Endothelial cell of umbilical vein (primary cell): ENCODE results near the gene ERCC8. TPM values are rescaled to one million over a fixed set of nuclear protein-coding genes. Genes with fewer than 3 reads are reported as not detected.

Experiments
- BruUV-seq: library from RNA; stranded (reverse); fragments of 400-500 nt; replicated peaks from 2 replicates; lab custom pipeline; 2021; lab: Mats Ljungman, UMichigan
- CTCF ChIA-PET: fragments of 300-600, 350-600 bp; sonication (Branson Sonifier 250); formaldehyde crosslinking; loops from one replicate; lab custom pipeline; 2021; ENCODE audit warnings: antibody characterized with exemption, inconsistent platforms; lab: Charles Lee
- POLR2A ChIA-PET: fragments of 300-600, 350-600 bp; sonication (Branson Sonifier 250); formaldehyde crosslinking; loops from one replicate; lab custom pipeline; 2021; ENCODE audit warnings: antibody characterized with exemption, inconsistent platforms; lab: Charles Lee
- DNase-seq: peaks from one replicate; pipeline ENCODE4 v3.0.0-alpha.2; 2011; ENCODE audit warnings: low read depth, low spot score
- FAIRE-seq: peaks from 2 replicates; lab custom pipeline; 2011; peaks lifted over from hg19 to GRCh38; lab: Jason Lieb, UNC
- H2AFZ ChIP-seq: 2 replicates; pipeline ENCODE4 v1.6.0; 2012; ENCODE audit warnings: low read depth, low read length, control low read depth, inconsistent platforms
- H3K27ac ChIP-seq: 2 replicates; pipeline ENCODE4 v1.5.1; 2011; ENCODE audit warnings: low read depth, mild to moderate bottlenecking, control low read depth, low read length, moderate library complexity; ENCODE audit not compliant: insufficient read depth
- H3K27me3 ChIP-seq, 2 experiments: 2 replicates each; pipeline versions ENCODE4 v1.6.0 to v1.6.1; 2011; ENCODE audit warnings: low read length in 2 of 2, mixed read lengths in 1 of 2; ENCODE audit not compliant: control insufficient read depth in 2 of 2, insufficient read depth in 2 of 2
- H3K36me3 ChIP-seq, 2 experiments: 2 replicates in 1 of 2; 3 replicates in 1 of 2; pipeline ENCODE4 v1.5.1; 2011; ENCODE audit warnings: low read length in 2 of 2, mild to moderate bottlenecking in 1 of 2, moderate library complexity in 1 of 2; ENCODE audit not compliant: control insufficient read depth in 2 of 2, insufficient read depth in 2 of 2; ENCODE audit errors: extremely low read depth in 1 of 2
- H3K4me1 ChIP-seq: 3 replicates; pipeline ENCODE4 v1.5.1; 2011; ENCODE audit warnings: mild to moderate bottlenecking, low read length; ENCODE audit not compliant: control insufficient read depth, insufficient read depth; ENCODE audit errors: extremely low read depth
- H3K4me2 ChIP-seq: 2 replicates; pipeline ENCODE4 v1.6.1; 2011; ENCODE audit warnings: low read length, control low read depth, mixed read lengths; ENCODE audit not compliant: insufficient read depth
- H3K4me3 ChIP-seq, 3 experiments: fragments of 200-600 bp in 1 of 3; sonication (generic), shearing (Covaris generic) in 1 of 3; replicated peaks in 1 of 3; 2 replicates each; pipeline ENCODE4 v1.5.1; 2011 to 2016; ENCODE audit warnings: control low read depth in 3 of 3, low read length in 3 of 3, mild to moderate bottlenecking in 2 of 3, inconsistent platforms in 1 of 3, low read depth in 1 of 3, moderate library complexity in 1 of 3; ENCODE audit not compliant: insufficient read depth in 1 of 3
- H3K79me2 ChIP-seq: 2 replicates; pipeline ENCODE4 v1.6.0; 2012; ENCODE audit warnings: low read length, inconsistent platforms; ENCODE audit not compliant: control insufficient read depth, insufficient read depth
- H3K9ac ChIP-seq: replicated peaks from 2 replicates; pipeline ENCODE3; 2011; ENCODE audit warnings: low read length, control low read depth; ENCODE audit not compliant: insufficient read depth; ENCODE audit errors: extremely low read depth
- H3K9me1 ChIP-seq: replicated peaks from 3 replicates; pipeline ENCODE4 v1.6.0; 2011; ENCODE audit warnings: mild to moderate bottlenecking, low read length; ENCODE audit not compliant: control insufficient read depth, insufficient read depth; ENCODE audit errors: extremely low read depth
- H3K9me3 ChIP-seq: replicated peaks from 2 replicates; pipeline ENCODE4 v1.5.1; 2012; ENCODE audit warnings: low read length, inconsistent platforms; ENCODE audit not compliant: control insufficient read depth, insufficient read depth
- H4K20me1 ChIP-seq: replicated peaks from 2 replicates; pipeline ENCODE3; 2011; ENCODE audit warnings: mild to moderate bottlenecking, low read length; ENCODE audit not compliant: control insufficient read depth, insufficient read depth; ENCODE audit errors: extremely low read depth
- CTCF ChIP-seq, 2 donors: IDR thresholded peaks; 1 replicate in 1 of 2; 2 replicates in 1 of 2; pipeline ENCODE4 v1.5.1; 2011; ENCODE audit warnings: low read length in 2 of 2, mild to moderate bottlenecking in 2 of 2, moderate library complexity in 2 of 2, control low read depth in 1 of 2, inconsistent platforms in 1 of 2, low read depth in 1 of 2; ENCODE audit not compliant: insufficient read depth in 1 of 2; ENCODE audit errors: extremely low read depth in 1 of 2
- EZH2 ChIP-seq: IDR thresholded peaks from 2 replicates; pipeline ENCODE4 v1.6.1; 2012; ENCODE audit warnings: borderline replicate concordance, low read depth, mild to moderate bottlenecking, moderate library complexity, low read length, inconsistent platforms; ENCODE audit not compliant: severe bottlenecking
- FOS ChIP-seq: IDR thresholded peaks from 2 replicates; pipeline ENCODE4 v1.6.1; 2011; ENCODE audit warnings: mild to moderate bottlenecking, low read length, moderate library complexity, borderline replicate concordance; ENCODE audit not compliant: insufficient read depth
- GATA2 ChIP-seq: IDR thresholded peaks from 2 replicates; pipeline ENCODE4 v1.7.0; 2011; ENCODE audit warnings: low read depth, mild to moderate bottlenecking, moderate library complexity, mixed read lengths, low read length; ENCODE audit not compliant: insufficient read length, insufficient read depth
- JUN ChIP-seq: IDR thresholded peaks from 2 replicates; pipeline ENCODE4 v1.6.1; 2011; ENCODE audit warnings: borderline replicate concordance, low read depth; ENCODE audit not compliant: insufficient read length, insufficient read depth
- MAX ChIP-seq: IDR thresholded peaks from 2 replicates; pipeline ENCODE4 v1.6.1; 2011; ENCODE audit not compliant: insufficient read depth, insufficient read length
- MYC ChIP-seq: IDR thresholded peaks from one replicate; pipeline ENCODE4 v1.6.1; 2011; ENCODE audit warnings: mild to moderate bottlenecking, low read depth, low read length
- POLR2A ChIP-seq: IDR thresholded peaks from 2 replicates; pipeline ENCODE4 v1.6.1; 2012; ENCODE audit warnings: low read depth, mild to moderate bottlenecking, control low read depth, low read length
- POLR2AphosphoS5 ChIP-seq: IDR thresholded peaks from 2 replicates; pipeline ENCODE4 v1.6.1; 2012; ENCODE audit warnings: low read depth, mild to moderate bottlenecking, control low read depth, low read length, moderate library complexity; ENCODE audit not compliant: insufficient read depth
- dilution Hi-C: fragments of 300-500 bp; cut with MboI; formaldehyde crosslinking; loops from one replicate; pipeline ENCODE4 v1.15.0; 2019; ENCODE audit warnings: low sequenced_read_pairs; ENCODE audit not compliant: extremely low pct_ligation_motif_present
- intact Hi-C: fragments of 100-400 bp; cut with micrococcal nuclease; formaldehyde crosslinking; loops from one replicate; pipeline ENCODE4 v1.10.0; 2022
- polyA plus RNA-seq, 4 experiments: library from polyadenylated mRNA; depleted of rRNA in 3 of 4; stranded (reverse) in 3 of 4; unstranded in 1 of 4; fragments of >200 nt; gene quantifications; 2 replicates each; pipeline versions ENCODE4 v1.2.1 to v1.2.3, GENCODE V29; 2011 to 2012; ENCODE audit warnings: missing spikeins in 1 of 4
- total RNA-seq: library from RNA; stranded (reverse); gene quantifications from 2 replicates; pipeline ENCODE4 v1.2.3, GENCODE V29; 2021

ERCC8 gene
- total and polyA plus RNA-seq, 2 donors (not counting 3 experiments of a cell fraction or from before 2014, with no cell fraction given) = 10.4 to 11.8 TPM

GRCh38 chr5:60887096-60887495 lies 57.8 kb downstream of the ERCC8 start:
- Histone ChIP-seq H3K4me2 (no peak overlapping the region), H3K27ac (no peak overlapping the region), H3K79me2 (no peaks in the 10 kb centered on the region), H3K9me1 (no peaks in the 10 kb centered on the region), H2AFZ (no peak overlapping the region), H3K27me3 (no peaks in the 10 kb centered on the region), H3K36me3 (no peaks in the 10 kb centered on the region), H3K9me3 (no peaks in the 10 kb centered on the region), H3K4me1 (no peaks in the 10 kb centered on the region), H3K4me3 (no peak overlapping the region), H3K9ac (no peak overlapping the region), H4K20me1 (no peaks in the 10 kb centered on the region)
- TF ChIP-seq POLR2AphosphoS5 (no peak), MYC (no peak), MAX (no peak), EZH2 (no peak), JUN (no peak), CTCF (IDR thresholded peaks at IDR 0.05; ENCODE audit: extremely low read depth in 1 of 2, insufficient read depth in 1 of 2, low read depth in 1 of 2, low read length in 2 of 2) (no peak), FOS (no peak), POLR2A (no peak), GATA2 (no peak)
- intact Hi-C loops (no loop called here), dilution Hi-C loops (no loop called here)
- BruUV-seq = no TSS peak
- no peak for DNase-seq
- CTCF ChIA-PET = interaction anchor here (0.6 kb wide), 1 partner anchor 9 kb away, joined by 3 read pairs; no protein-coding TSS in a partner anchor
- POLR2A ChIA-PET = no interaction called here
- FAIRE-seq = no peak
